Calu3 (cell line): ENCODE measurements around the gene PEPD. TPM values are rescaled to one million over a fixed set of nuclear protein-coding genes. Genes with fewer than 3 reads are reported as not detected.

Experiments used
- BruUV-seq: library from RNA; stranded (reverse); fragments of 400-500 nt; replicated peaks from 2 replicates; lab custom pipeline; 2021; lab: Mats Ljungman, UMichigan
- CTCF ChIA-PET: fragments of 300-600 bp; sonication (Branson Sonifier 250); formaldehyde crosslinking; loops from one replicate; lab custom pipeline; 2022; ENCODE audit warnings: antibody characterized with exemption; lab: Charles Lee
- DNase-seq: peaks from one replicate; pipeline ENCODE4 v3.0.0; 2022
- H3K27ac Mint-ChIP-seq: one replicate; pipeline ENCODE4 v1.8.0; 2022; ENCODE audit warnings: mixed read lengths; ENCODE audit not compliant: unreplicated experiment
- H3K27me3 Mint-ChIP-seq: one replicate; pipeline ENCODE4 v1.8.0; 2022; ENCODE audit warnings: mixed read lengths; ENCODE audit not compliant: unreplicated experiment
- H3K36me3 Mint-ChIP-seq: one replicate; pipeline ENCODE4 v1.8.0; 2022; ENCODE audit warnings: mild to moderate bottlenecking, moderate library complexity, mixed read lengths; ENCODE audit not compliant: insufficient read depth, unreplicated experiment
- H3K4me1 Mint-ChIP-seq: one replicate; pipeline ENCODE4 v1.8.0; 2022; ENCODE audit warnings: mild to moderate bottlenecking, low read depth, mixed read lengths; ENCODE audit not compliant: unreplicated experiment
- H3K4me3 Mint-ChIP-seq: one replicate; pipeline ENCODE4 v1.8.0; 2022; ENCODE audit warnings: mild to moderate bottlenecking, low read depth, moderate library complexity, mixed read lengths; ENCODE audit not compliant: unreplicated experiment
- H3K9me3 Mint-ChIP-seq: one replicate; pipeline ENCODE4 v1.8.0; 2022; ENCODE audit warnings: low read depth, mixed read lengths; ENCODE audit not compliant: unreplicated experiment
- CTCF ChIP-seq: fragments of 200-600 bp; IDR thresholded peaks from one replicate; pipeline ENCODE4 v1.8.0; 2022; ENCODE audit warnings: antibody characterized with exemption; ENCODE audit not compliant: unreplicated experiment
- intact Hi-C: fragments of 100-400 bp; cut with micrococcal nuclease; formaldehyde crosslinking; loops from one replicate; pipeline ENCODE4 v1.10.0; 2022; ENCODE audit not compliant: unreplicated experiment
- total RNA-seq: library from RNA; stranded (reverse); gene quantifications from 2 replicates; pipeline ENCODE4 v1.2.3, GENCODE V29; 2022

The PEPD gene
- total RNA-seq, 1 experiment from 2014 or later = 65.5 TPM

GRCh38 chr19:33359581-33359980 lies 162.0 kb downstream of the PEPD start:
- peaks cover 77% of the 10 kb centered on the region for H3K27me3 Mint-ChIP-seq
- TF ChIP-seq CTCF = no peak
- H3K9me3 Mint-ChIP-seq = peaks cover 10% of the 10 kb centered on the region
- intact Hi-C loops = no loop called here
- H3K4me3 Mint-ChIP-seq = no peak overlapping the region
- BruUV-seq = no TSS peak
- H3K27ac Mint-ChIP-seq = no peak overlapping the region
- CTCF ChIA-PET = interaction anchor here (0.6 kb wide), 1 partner anchor 1094 kb away, joined by 5 read pairs; no protein-coding TSS in a partner anchor
- no peak for DNase-seq
- H3K4me1 Mint-ChIP-seq = no peaks in the 10 kb centered on the region
- H3K36me3 Mint-ChIP-seq = no peaks in the 10 kb centered on the region

GRCh38 chr19:33358408-33358807 lies 163.2 kb downstream of the PEPD start:
- TF ChIP-seq CTCF = no peak
- no peak overlapping the region for H3K27ac Mint-ChIP-seq
- H3K4me3 Mint-ChIP-seq = no peak overlapping the region
- CTCF ChIA-PET = interaction anchor here (0.6 to 1.6 kb wide), 3 partner anchors 9 to 139 kb away, joined by 3 to 4 read pairs (median 3); no protein-coding TSS in a partner anchor
- H3K27me3 Mint-ChIP-seq = peaks cover 66% of the 10 kb centered on the region
- DNase-seq = no peak
- H3K9me3 Mint-ChIP-seq = peaks cover 10% of the 10 kb centered on the region
- no TSS peak for BruUV-seq
- intact Hi-C loops = no loop called here
- no peaks in the 10 kb centered on the region for H3K4me1 Mint-ChIP-seq
- no peaks in the 10 kb centered on the region for H3K36me3 Mint-ChIP-seq

- no peak overlapping the region for H3K4me3 Mint-ChIP-seq
- no TSS peak for BruUV-seq
- H3K9me3 Mint-ChIP-seq = peaks cover 10% of the 10 kb centered on the region
- no peak for TF ChIP-seq CTCF
- CTCF ChIA-PET = interaction anchor here (0.7 to 1.6 kb wide), 4 partner anchors 8 to 138 kb away, joined by 3 to 4 read pairs (median 4); partner anchors contain the start of gene CEBPA
- no peak overlapping the region for H3K27ac Mint-ChIP-seq
- peaks cover 57% of the 10 kb centered on the region for H3K27me3 Mint-ChIP-seq
- DNase-seq = no peak
- intact Hi-C loops = no loop called here
- no peaks in the 10 kb centered on the region for H3K36me3 Mint-ChIP-seq
- no peaks in the 10 kb centered on the region for H3K4me1 Mint-ChIP-seq
Measured at GRCh38 chr19:33357556-33357955, 164.0 kb downstream of the PEPD start.

- H3K27ac Mint-ChIP-seq = no peak overlapping the region
- no peak overlapping the region for H3K4me3 Mint-ChIP-seq
- no peak for TF ChIP-seq CTCF
- CTCF ChIA-PET = no interaction called here
- no peaks in the 10 kb centered on the region for H3K4me1 Mint-ChIP-seq
- H3K9me3 Mint-ChIP-seq = peaks cover 10% of the 10 kb centered on the region
- intact Hi-C loops = no loop called here
- H3K36me3 Mint-ChIP-seq = no peaks in the 10 kb centered on the region
- peaks cover 62% of the 10 kb centered on the region for H3K27me3 Mint-ChIP-seq
- no peak for DNase-seq
- BruUV-seq = no TSS peak
Measured at GRCh38 chr19:33355535-33355934, 166.1 kb downstream of the PEPD start.
